ENCODE results near the gene KRT38.

DNA sequence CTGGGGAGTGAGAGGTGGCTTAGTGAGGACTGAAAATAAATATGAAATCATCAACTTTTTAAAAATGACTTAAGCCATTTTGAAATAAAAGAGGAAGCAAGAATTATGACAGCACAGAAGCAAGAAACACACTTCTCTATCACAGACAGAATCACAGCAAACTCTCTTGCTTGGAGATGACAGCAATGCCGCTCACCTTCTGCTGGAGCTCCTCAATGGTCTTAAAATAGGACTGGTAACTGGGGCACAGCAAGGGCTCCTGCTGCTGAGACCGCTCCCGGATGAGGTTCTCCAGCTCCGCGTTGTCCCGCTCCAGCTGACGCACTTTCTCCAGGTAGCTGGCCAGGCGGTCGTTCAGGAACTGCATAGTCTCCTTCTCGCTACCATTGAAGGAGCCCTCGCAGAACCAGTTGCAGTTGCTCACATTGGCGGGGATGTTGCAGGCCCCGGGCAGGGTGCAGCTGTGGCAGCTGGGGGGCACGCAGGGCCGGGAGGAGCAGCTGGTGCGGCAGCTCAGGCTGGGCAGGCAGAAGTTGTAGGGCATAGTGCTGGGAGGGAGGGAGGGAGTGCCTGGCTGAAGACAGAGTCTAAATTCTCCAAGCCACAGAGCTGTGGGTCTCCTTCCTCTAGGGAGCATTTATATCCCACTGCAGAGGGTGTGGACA lies 43.7 kb downstream of the KRT38 start, which contains the start of gene KRT31:
- TF ChIP-seq, protein P1, sequence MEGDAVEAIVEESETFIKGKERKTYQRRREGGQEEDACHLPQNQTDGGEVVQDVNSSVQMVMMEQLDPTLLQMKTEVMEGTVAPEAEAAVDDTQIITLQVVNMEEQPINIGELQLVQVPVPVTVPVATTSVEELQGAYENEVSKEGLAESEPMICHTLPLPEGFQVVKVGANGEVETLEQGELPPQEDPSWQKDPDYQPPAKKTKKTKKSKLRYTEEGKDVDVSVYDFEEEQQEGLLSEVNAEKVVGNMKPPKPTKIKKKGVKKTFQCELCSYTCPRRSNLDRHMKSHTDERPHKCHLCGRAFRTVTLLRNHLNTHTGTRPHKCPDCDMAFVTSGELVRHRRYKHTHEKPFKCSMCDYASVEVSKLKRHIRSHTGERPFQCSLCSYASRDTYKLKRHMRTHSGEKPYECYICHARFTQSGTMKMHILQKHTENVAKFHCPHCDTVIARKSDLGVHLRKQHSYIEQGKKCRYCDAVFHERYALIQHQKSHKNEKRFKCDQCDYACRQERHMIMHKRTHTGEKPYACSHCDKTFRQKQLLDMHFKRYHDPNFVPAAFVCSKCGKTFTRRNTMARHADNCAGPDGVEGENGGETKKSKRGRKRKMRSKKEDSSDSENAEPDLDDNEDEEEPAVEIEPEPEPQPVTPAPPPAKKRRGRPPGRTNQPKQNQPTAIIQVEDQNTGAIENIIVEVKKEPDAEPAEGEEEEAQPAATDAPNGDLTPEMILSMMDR (IDR thresholded peaks at IDR 0.05), result no peak
- no peak for TF ChIP-seq POLR2A (IDR thresholded peaks at IDR 0.05)
